ENCODE data around the gene COL5A1. TPM values are rescaled to one million over a fixed set of nuclear protein-coding genes. Genes with fewer than 3 reads are reported as not detected.

Gene COL5A1
- total RNA-seq, 8 experiments from 2014 or later, result 1.9 to 141 (median 3.6) TPM

- no peak for ATAC-seq (replicated peaks in 6 of 8)
- 39 to 100% (median 78%) methylated on average over 2 to 10 of the region's 22 CpGs; no CpG with 5 or more reads in 2 of the 10 experiments for WGBS, 10 experiments
- H3K4me3 ChIP-seq, result no peak overlapping the region
- in situ Hi-C loops (cut with MboI; ENCODE audit: low pct_unique_long_range_greater_than_20kb in 2 of 9, low sequenced_read_pairs in 9 of 9, unreplicated experiment in 9 of 9), result no loop called here
- no peak overlapping the region for H3K27ac ChIP-seq
- peaks cover 20 to 53% of the 10 kb centered on the region in 2 donors for H3K4me1 ChIP-seq (replicated peaks in 1 of 2)
Observed at GRCh38 chr9:134811079-134811672, 169.6 kb downstream of the COL5A1 start.

DNA sequence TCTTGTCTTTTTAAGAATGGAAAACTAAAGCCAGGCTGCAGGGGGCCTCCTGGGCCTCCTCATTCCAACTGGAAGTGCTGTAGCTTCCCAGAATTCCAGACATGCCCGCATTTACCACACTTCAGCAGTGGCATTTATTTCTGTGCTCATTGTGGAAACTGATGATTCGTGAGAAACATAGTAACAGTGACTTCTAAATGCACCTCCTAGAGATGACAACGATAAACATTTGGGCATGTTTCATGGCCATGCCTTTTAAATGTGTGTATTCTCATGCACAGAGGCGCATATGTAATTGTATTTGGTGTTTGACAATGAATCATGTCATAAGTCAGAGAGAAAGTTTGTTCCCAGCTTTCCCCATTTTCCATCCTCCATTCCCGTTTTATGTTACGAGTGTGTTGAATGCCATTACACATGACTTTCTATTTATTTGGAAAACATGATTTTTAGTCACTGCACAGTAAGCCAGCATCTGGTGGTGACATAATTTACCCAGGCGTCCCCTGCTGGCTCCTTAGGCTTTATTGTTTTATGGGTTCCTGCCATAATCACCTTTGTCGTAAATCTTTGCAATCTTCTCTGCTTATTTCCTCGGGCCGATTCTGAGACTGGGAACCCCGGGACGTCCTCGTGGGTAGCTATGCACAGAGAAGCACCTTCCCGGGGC is 170.2 kb downstream of the COL5A1 start:
- H3K27ac ChIP-seq, result no peak overlapping the region
- H3K4me3 ChIP-seq, result no peak overlapping the region
- peak; percentile 6 to 87 (median 42) for ATAC-seq (replicated peaks in 6 of 8)
- peaks cover 20 to 53% of the 10 kb centered on the region in 2 donors for H3K4me1 ChIP-seq (replicated peaks in 1 of 2)
- WGBS, 10 experiments, result 6 to 96% (median 43%) methylated on average over 2 to 12 of the region's 14 CpGs; no CpG with 5 or more reads in 1 of the 10 experiments
- in situ Hi-C loops (cut with MboI; ENCODE audit: low pct_unique_long_range_greater_than_20kb in 2 of 9, low sequenced_read_pairs in 9 of 9, unreplicated experiment in 9 of 9), result no loop called here

DNA sequence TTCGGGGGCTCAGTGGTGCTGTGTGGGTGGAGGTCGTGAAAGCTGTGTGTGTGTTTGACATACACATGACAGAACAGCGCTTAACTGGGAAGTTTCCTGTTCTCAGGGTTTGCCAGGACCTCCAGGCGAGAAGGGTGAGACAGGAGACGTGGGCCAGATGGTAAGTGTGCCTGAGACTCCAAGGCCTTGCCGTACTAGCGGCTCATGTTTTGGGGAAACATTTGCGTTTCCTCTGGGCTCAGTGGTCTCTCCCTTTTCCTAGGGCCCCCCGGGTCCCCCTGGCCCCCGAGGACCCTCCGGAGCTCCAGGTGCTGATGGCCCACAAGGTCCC is 170.7 kb downstream of the COL5A1 start:
- in situ Hi-C loops (cut with MboI; ENCODE audit: low pct_unique_long_range_greater_than_20kb in 2 of 9, low sequenced_read_pairs in 9 of 9, unreplicated experiment in 9 of 9), result no loop called here
- H3K4me1 ChIP-seq (replicated peaks in 1 of 2), result peaks cover 20 to 57% of the 10 kb centered on the region in 2 donors
- WGBS, 10 experiments, result 83% methylated on average over 1 of the region's 11 CpGs; no CpG with 5 or more reads in 9 of the 10 experiments
- no peak overlapping the region for H3K27ac ChIP-seq
- no peak for ATAC-seq (replicated peaks in 6 of 8)
- no peak overlapping the region for H3K4me3 ChIP-seq

GRCh38 chr9:134813841-134814240 is 172.2 kb downstream of the COL5A1 start:
- 93 to 100% (median 94%) methylated on average over 3 to 13 of the region's 19 CpGs; no CpG with 5 or more reads in 6 of the 10 experiments for WGBS, 10 experiments
- Histone ChIP-seq H3K27ac (no peak overlapping the region), H3K4me3 (no peak overlapping the region), H3K4me1 (replicated peaks in 1 of 2) (peaks cover 20 to 53% of the 10 kb centered on the region in 2 donors)
- no peak for ATAC-seq (replicated peaks in 6 of 8)
- in situ Hi-C loops (cut with MboI; ENCODE audit: low pct_unique_long_range_greater_than_20kb in 2 of 9, low sequenced_read_pairs in 9 of 9, unreplicated experiment in 9 of 9), result no loop called here

DNA sequence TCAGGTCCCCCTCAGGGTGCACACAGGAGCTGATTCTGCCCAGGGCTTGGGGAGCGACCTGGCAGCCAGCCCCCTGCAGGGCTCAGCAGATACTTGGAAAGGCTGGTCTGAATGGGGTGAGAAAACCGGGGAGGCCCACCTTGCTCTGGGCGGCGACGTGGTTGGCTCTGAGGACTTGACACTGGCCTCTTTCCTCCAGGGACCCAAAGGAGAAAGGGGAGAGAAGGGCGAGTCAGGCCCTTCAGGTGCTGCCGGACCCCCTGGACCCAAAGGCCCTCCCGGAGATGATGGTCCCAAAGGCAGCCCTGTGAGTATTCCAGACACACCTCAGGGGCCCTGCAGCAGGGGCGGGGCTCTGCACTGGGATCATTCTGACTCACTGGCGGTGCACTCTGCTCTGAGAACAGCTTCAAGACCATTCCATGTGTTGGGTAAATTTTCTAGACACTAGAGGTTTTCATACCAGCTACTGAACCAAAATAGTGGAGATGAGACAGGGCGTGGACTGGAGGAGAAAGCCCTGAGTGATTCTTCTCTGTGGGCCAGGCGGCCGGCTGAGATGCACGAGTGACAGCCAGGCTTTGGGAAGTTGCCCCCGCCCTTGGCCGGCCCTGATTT is 173.1 kb downstream of the COL5A1 start:
- in situ Hi-C loops (cut with MboI; ENCODE audit: low pct_unique_long_range_greater_than_20kb in 2 of 9, low sequenced_read_pairs in 9 of 9, unreplicated experiment in 9 of 9), result no loop called here
- no peak overlapping the region for H3K27ac ChIP-seq
- peaks cover 12 to 44% of the 10 kb centered on the region in 2 donors for H3K4me1 ChIP-seq (replicated peaks in 1 of 2)
- WGBS, 10 experiments, result 33 to 90% (median 88%) methylated on average over 2 to 13 of the region's 16 CpGs; no CpG with 5 or more reads in 6 of the 10 experiments
- no peak overlapping the region for H3K4me3 ChIP-seq
- peak in 3 of 8 experiments; percentile 29 to 81 (median 79) for ATAC-seq (replicated peaks in 6 of 8)

DNA sequence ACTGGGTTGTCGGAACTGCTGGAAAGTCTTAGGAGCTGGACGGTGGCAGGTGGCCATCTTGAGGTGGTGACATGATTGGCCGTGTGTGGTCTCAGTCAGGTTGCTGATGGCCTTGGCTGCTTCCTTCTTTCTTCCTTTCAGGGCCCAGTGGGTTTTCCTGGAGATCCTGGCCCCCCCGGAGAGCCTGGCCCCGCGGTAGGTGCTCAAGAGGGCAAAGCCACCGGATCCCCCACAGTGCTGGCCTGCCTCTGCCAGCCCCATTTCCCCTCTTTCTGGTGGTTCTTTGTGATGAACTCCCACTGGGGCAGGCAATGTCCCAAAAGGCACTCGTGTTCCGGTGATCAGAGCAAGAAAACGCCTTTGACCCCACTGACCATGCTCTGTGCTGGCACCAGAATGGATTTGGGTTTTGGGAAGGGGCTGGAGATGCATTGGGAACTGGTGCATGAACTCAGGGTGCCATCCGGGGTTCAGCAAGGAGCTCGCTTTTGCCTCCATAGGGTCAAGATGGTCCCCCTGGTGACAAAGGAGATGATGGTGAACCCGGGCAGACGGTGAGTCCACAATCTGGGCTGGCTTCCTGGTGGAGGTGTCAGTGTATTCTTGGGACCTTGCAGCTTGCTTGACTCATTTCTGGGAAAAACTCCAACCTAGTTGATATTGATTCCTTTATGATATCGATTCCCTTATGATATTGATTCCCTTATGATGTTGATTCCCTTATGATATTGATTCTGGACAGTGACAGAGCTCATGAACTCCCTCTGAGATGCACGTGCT is 174.0 kb downstream of the COL5A1 start:
- Histone ChIP-seq H3K4me1 (replicated peaks in 1 of 2) (peaks cover 6 to 35% of the 10 kb centered on the region in 2 donors), H3K4me3 (no peak overlapping the region), H3K27ac (no peak overlapping the region)
- in situ Hi-C loops (cut with MboI; ENCODE audit: low pct_unique_long_range_greater_than_20kb in 2 of 9, low sequenced_read_pairs in 9 of 9, unreplicated experiment in 9 of 9), result no loop called here
- ATAC-seq (replicated peaks in 6 of 8), result no peak
- WGBS, 10 experiments, result 60 to 100% (median 86%) methylated on average over 1 to 4 of the region's 16 CpGs; no CpG with 5 or more reads in 4 of the 10 experiments

DNA sequence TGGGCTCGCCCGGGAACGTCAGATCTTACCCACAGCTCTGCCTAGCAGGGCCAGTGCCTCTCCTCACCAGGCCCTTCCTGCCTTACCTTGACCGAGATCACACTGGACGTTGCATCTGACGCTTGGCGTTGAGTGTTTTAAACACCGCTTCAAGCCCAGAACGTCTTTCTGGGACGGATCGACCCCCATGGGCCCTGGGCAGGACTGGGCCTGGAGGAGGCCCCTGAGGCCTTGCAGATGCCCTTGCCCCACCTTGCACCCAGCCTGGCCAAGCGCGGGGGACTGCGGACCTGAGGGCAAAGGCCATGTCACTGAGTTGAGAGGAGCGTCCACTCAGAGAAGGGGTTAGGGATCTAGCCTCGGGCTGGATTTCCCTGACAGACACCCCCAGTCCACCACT is 174.7 kb downstream of the COL5A1 start:
- no peak for ATAC-seq (replicated peaks in 6 of 8)
- Histone ChIP-seq H3K4me3 (no peak overlapping the region), H3K4me1 (replicated peaks in 1 of 2) (peaks cover 6 to 28% of the 10 kb centered on the region in 2 donors), H3K27ac (no peak overlapping the region)
- in situ Hi-C loops (cut with MboI; ENCODE audit: low pct_unique_long_range_greater_than_20kb in 2 of 9, low sequenced_read_pairs in 9 of 9, unreplicated experiment in 9 of 9), result no loop called here
- WGBS, 10 experiments, result 87 to 100% (median 98%) methylated on average over 1 to 4 of the region's 16 CpGs; no CpG with 5 or more reads in 6 of the 10 experiments

- H3K27ac ChIP-seq, result no peak overlapping the region
- peaks cover 0 to 10% of the 10 kb centered on the region in 2 donors for H3K4me1 ChIP-seq (replicated peaks in 1 of 2)
- H3K4me3 ChIP-seq, result no peak overlapping the region
- ATAC-seq (replicated peaks in 6 of 8), result peak in 1 of 8 experiments; percentile 11
- in situ Hi-C loops (cut with MboI; ENCODE audit: low pct_unique_long_range_greater_than_20kb in 2 of 9, low sequenced_read_pairs in 9 of 9, unreplicated experiment in 9 of 9), result no loop called here
- WGBS, 10 experiments, result 92 to 100% (median 95%) methylated on average over 1 to 5 of the region's 29 CpGs; no CpG with 5 or more reads in 7 of the 10 experiments
Observed at GRCh38 chr9:134818000-134818568, 176.5 kb downstream of the COL5A1 start.

DNA sequence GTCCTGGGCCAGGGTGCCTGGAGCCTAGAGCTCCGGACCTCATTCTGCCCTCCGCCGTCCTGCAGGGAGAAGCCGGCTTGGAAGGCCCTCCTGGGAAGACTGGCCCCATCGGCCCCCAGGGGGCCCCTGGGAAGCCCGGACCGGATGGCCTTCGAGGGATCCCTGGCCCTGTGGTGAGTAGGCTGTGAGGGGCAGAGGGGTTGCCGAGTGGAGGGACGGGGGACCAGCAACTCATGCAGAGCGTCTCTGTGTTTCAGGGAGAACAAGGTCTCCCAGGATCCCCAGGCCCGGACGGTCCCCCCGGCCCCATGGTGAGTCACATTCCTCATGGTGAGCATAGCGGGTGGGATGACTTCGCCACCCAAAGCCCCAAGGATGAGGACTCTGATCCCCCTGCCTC is 177.0 kb downstream of the COL5A1 start:
- no peak overlapping the region for H3K27ac ChIP-seq
- no peak overlapping the region for H3K4me3 ChIP-seq
- WGBS, 10 experiments, result 80 to 100% methylated on average over 3 to 4 of the region's 16 CpGs; no CpG with 5 or more reads in 8 of the 10 experiments
- in situ Hi-C loops (cut with MboI; ENCODE audit: low pct_unique_long_range_greater_than_20kb in 2 of 9, low sequenced_read_pairs in 9 of 9, unreplicated experiment in 9 of 9), result no loop called here
- H3K4me1 ChIP-seq (replicated peaks in 1 of 2), result peaks cover 0 to 5% of the 10 kb centered on the region in 2 donors
- no peak for ATAC-seq (replicated peaks in 6 of 8)

GRCh38 chr9:134820901-134821300 is 179.3 kb downstream of the COL5A1 start:
- H3K4me1 ChIP-seq (replicated peaks in 1 of 2), result peaks cover 0 to 10% of the 10 kb centered on the region in 2 donors
- H3K27ac ChIP-seq, result no peak overlapping the region
- ATAC-seq (replicated peaks in 6 of 8), result no peak
- in situ Hi-C loops (cut with MboI; ENCODE audit: low pct_unique_long_range_greater_than_20kb in 2 of 9, low sequenced_read_pairs in 9 of 9, unreplicated experiment in 9 of 9), result no loop called here
- no peak overlapping the region for H3K4me3 ChIP-seq
- 80 to 100% (median 92%) methylated on average over 1 to 5 of the region's 13 CpGs; no CpG with 5 or more reads in 6 of the 10 experiments for WGBS, 10 experiments

DNA sequence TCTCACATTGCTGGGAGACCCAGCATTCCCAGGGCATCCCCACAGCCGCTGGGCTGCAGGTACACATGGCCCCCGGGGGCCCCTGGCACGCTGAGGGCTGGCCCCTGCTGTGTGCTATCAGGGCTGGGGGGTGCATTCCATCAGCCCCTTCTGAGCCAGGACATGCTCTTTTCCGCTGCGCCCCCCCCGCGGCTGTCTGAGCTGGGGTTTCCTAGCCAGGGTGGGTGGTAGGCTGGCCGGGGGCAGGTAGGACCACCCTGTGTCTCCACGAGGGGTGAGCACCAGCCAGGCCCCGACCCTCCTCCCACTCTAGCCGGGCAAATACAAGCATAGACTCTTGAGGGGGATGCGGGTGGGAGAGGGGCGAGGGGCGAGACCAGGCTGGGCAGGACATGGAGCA is 180.9 kb downstream of the COL5A1 start:
- Histone ChIP-seq H3K4me3 (no peak overlapping the region), H3K4me1 (replicated peaks in 1 of 2) (peaks cover 0 to 6% of the 10 kb centered on the region in 2 donors), H3K27ac (no peak overlapping the region)
- ATAC-seq (replicated peaks in 6 of 8), result no peak
- in situ Hi-C loops (cut with MboI; ENCODE audit: low pct_unique_long_range_greater_than_20kb in 2 of 9, low sequenced_read_pairs in 9 of 9, unreplicated experiment in 9 of 9), result no loop called here
- 100% methylated on average over 3 of the region's 14 CpGs; no CpG with 5 or more reads in 9 of the 10 experiments for WGBS, 10 experiments

DNA sequence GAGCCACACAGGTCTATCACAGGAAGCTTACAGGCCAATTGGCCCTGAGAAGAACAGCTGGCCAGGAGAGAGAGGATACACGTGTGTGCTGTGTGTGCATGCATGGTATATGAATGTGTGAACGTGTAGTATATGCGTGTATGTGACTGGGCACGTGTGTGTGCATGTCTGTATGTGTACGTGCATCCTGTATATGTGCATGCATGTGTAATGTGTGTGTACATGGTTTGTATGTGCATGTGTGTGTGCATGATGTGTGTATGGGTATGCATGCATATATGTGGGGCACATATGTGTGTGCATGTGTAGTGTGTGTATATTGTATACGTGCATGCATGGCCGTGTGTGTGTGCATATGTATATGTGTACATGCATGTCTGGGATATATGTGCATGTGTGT is 182.0 kb downstream of the COL5A1 start:
- Histone ChIP-seq H3K27ac (no peak overlapping the region), H3K4me3 (no peak overlapping the region), H3K4me1 (replicated peaks in 1 of 2) (peaks cover 0 to 6% of the 10 kb centered on the region in 2 donors)
- no peak for ATAC-seq (replicated peaks in 6 of 8)
- in situ Hi-C loops (cut with MboI; ENCODE audit: low pct_unique_long_range_greater_than_20kb in 2 of 9, low sequenced_read_pairs in 9 of 9, unreplicated experiment in 9 of 9), result no loop called here
- 80 to 100% (median 100%) methylated on average over 1 to 3 of the region's 7 CpGs; no CpG with 5 or more reads in 5 of the 10 experiments for WGBS, 10 experiments

All from motor neuron (in vitro differentiated cells).